Activated CD8-positive, alpha-beta memory T cell treated with anti-CD3 and anti-CD28 coated beads, Interleukin-2, amount 10 ng/mL, durations not matched to agents 7 days and 5 days (primary cell): ENCODE results near the gene ZNF260. TPM values are rescaled to one million over a fixed set of nuclear protein-coding genes. Genes with fewer than 3 reads are reported as not detected.

Source experiments
- ATAC-seq: fragments of 150-1000 bp; cut with Tn5 transposase; one replicate; pipeline ENCODE4 v1.10.0; 2021; ENCODE audit warnings: moderate library complexity
- CTCF ChIA-PET: fragments of 350-600 bp; sonication (Branson Sonifier 250); formaldehyde crosslinking; loops from one replicate; lab custom pipeline; 2021; ENCODE audit warnings: antibody characterized with exemption; lab: Charles Lee
- DNase-seq: peaks from one replicate; pipeline ENCODE4 v3.0.0-alpha.2; 2020
- H3K27ac Mint-ChIP-seq: one replicate; pipeline ENCODE4 v1.8.0; 2021; ENCODE audit warnings: mild to moderate bottlenecking, mixed read lengths
- H3K27me3 Mint-ChIP-seq: one replicate; pipeline ENCODE4 v1.8.0; 2021; ENCODE audit warnings: mixed read lengths
- H3K36me3 Mint-ChIP-seq: one replicate; pipeline ENCODE4 v1.8.0; 2021; ENCODE audit warnings: mild to moderate bottlenecking, mixed read lengths
- H3K4me1 Mint-ChIP-seq: one replicate; pipeline ENCODE4 v1.8.0; 2021; ENCODE audit warnings: mixed read lengths
- H3K4me3 Mint-ChIP-seq: one replicate; pipeline ENCODE4 v1.8.0; 2021; ENCODE audit warnings: mild to moderate bottlenecking, moderate library complexity, mixed read lengths
- H3K9me3 Mint-ChIP-seq: one replicate; pipeline ENCODE4 v1.8.0; 2022; ENCODE audit warnings: low read depth, mixed read lengths
- total RNA-seq, 2 experiments: library from RNA; stranded (reverse); gene quantifications; one replicate each; pipeline ENCODE4 v1.2.3, GENCODE V29; 2021

The ZNF260 gene
- 10 to 100 TPM in 1 of 2 experiments, 1 to 10 TPM in 1; 9.3 to 11.7 TPM for total RNA-seq

DNA sequence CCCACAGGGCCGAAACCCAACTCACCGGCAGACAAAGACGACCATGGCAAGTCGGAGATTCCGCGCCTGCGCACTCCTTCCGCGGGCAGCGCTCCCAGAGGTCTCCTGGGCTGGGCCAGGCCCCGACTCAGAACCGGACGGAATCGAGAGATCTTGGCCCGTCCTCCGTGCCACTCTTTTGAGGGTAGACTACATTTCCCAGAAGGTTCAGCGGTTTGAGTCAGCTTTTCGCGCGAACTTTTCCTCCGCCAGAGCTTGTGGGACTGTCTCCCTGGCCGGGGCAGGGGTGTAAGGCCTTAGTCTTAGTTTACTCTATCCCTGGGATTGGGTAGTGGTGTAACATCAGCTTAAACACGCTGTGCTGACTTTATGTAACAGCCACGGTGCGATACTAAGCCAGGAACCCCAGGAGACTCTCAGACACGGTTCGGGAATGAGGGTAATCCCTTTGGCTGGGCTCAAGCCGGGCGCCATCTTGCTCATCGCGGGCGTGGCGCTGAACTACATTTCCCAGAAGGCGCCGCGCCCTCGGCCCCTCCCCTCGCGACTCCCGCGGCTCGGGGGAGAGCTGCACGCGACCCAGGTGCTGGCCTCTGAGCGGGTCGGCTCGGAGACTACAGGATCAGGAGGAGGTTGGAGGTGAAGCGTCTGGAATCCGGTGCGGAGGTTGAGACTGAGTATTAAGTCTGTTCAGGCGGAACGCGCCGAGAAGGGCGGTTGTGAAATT, at the start of gene ZNF260:
ZNF260 (minus strand) TSS at position 78 of the 727 bp plus-strand sequence. CDS start 13,033 bp downstream, outside the sequence.
- Mint-ChIP-seq H3K4me3 (peak within 1 kb of the TSS; percentile 95), H3K4me1 (peaks cover 16% of the 10 kb centered on the region), H3K27ac (peak within 1 kb of the TSS; percentile 95), H3K27me3 (no peaks in the 10 kb centered on the region), H3K9me3 (peaks cover 18% of the 10 kb centered on the region), H3K36me3 (peaks cover 51% of the 10 kb centered on the region)
- CTCF ChIA-PET, result interaction anchor here (1.1 to 1.9 kb wide), 2 partner anchors 39 to 138 kb away, joined by 3 to 9 read pairs; partner anchors contain the start of genes ZNF461 and ZNF566
- DNase-seq, result peak; percentile 95
- peak; percentile 91 for ATAC-seq

GRCh38 chr19:36577271-36577996, 49.4 kb upstream of the ZNF260 start:
- DNase-seq (no peak), ATAC-seq (no peak)
- CTCF ChIA-PET, result no interaction called here
- H3K4me1 Mint-ChIP-seq, result peaks cover 22% of the 10 kb centered on the region
- H3K4me3 Mint-ChIP-seq, result no peak overlapping the region
- H3K27me3 Mint-ChIP-seq, result no peaks in the 10 kb centered on the region
- peaks cover 18% of the 10 kb centered on the region for H3K9me3 Mint-ChIP-seq
- peaks cover 83% of the 10 kb centered on the region for H3K36me3 Mint-ChIP-seq
- H3K27ac Mint-ChIP-seq, result no peak overlapping the region

GRCh38 chr19:36574741-36575140, 46.7 kb upstream of the ZNF260 start:
- peaks cover 31% of the 10 kb centered on the region for H3K4me1 Mint-ChIP-seq
- CTCF ChIA-PET, result no interaction called here
- DNase-seq (no peak), ATAC-seq (no peak)
- H3K27ac Mint-ChIP-seq, result peak overlapping the region; percentile 45
- H3K9me3 Mint-ChIP-seq, result peaks cover 18% of the 10 kb centered on the region
- H3K27me3 Mint-ChIP-seq, result no peaks in the 10 kb centered on the region
- H3K36me3 Mint-ChIP-seq, result peaks cover 76% of the 10 kb centered on the region
- H3K4me3 Mint-ChIP-seq, result peak overlapping the region; percentile 84

DNA sequence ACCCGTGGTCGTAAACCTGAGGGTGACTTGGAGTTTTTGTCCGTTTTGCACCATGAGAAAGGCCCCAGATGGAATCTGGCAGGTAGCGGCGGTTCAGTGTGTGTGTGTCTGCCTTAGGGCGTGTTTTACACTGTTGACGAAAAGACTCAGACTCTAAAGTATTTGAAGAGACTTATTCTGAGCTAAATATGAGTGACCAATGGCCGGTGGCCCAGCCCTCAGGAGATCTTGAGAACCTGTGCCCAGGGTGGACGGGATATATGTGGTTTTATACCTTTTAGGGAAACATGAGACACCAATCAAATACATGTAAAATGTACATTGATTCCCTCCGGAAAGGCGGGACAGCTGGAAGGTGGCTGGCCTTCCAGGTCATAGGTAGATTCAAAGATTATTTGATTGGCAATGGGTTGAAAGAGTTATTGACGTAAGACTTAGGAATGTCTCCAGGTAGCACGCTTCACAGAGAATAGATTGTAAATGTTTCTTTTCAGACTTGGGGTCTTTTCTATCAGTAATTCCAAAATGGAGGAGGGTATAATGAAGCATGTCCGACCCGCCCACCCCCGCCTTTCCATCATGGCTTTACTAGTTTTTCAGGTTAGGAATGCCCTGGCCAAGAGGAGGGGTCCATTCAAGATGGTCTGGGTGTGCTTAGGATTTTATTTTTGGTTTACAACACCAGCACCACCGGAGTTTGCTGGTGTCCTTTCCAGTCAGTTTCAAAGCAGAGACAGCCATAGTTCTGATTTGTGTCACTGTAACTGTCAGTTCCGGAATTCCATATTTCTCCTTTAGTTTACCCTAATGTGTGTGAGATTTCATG, 46.0 kb upstream of the ZNF260 start:
- Mint-ChIP-seq H3K9me3 (peaks cover 18% of the 10 kb centered on the region), H3K27me3 (no peaks in the 10 kb centered on the region), H3K4me3 (peak overlapping the region; percentile 84), H3K36me3 (peaks cover 75% of the 10 kb centered on the region), H3K27ac (peak overlapping the region; percentile 90), H3K4me1 (peaks cover 31% of the 10 kb centered on the region)
- CTCF ChIA-PET, result interaction anchor here (1.4 to 1.9 kb wide), 2 partner anchors 85 to 262 kb away, joined by 3 to 5 read pairs; partner anchors contain the start of gene ZNF566
- peak; percentile 3 for ATAC-seq
- no peak for DNase-seq

DNA sequence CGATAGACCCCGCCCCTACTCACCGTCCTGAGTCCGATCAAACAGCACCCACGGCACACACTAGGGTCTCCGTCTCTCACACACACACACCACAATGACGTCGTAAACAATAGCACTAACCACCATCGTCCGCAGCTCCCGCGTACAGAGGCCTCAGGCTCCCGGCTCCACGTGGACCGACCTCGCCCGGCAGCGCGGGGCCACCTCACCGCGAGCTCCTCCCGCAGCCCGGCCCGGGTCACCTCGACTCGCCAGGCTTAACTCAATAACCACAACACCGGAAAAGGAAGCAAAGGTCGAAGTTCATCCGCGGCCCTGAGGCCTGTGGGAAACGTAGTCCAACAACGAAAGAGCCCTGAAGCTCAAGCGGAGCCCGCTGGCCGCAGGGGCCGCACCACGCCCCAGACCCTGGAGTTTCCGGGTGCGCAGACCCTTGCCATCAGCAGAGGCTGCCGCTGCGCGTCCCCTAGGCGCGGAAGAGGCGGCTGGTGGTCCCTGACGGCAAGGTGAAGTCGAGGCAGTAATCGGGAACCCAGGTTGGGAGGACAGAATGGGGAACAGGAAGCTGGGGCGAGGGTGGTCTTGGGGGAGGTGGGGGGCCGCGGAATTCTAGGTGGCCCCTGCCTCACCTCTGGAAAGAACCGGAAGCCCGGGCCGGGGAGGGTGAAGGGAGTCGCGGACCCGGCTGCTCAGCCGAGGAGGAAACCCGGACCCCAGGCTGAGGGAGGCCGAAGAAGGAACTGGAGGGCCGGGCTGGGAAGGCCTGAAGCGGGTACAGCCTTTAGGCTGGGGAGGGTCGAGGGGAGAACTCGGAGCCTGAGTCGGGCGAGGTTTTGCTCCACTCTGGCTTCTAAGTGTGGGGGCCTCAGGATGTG, 45.2 kb upstream of the ZNF260 start, which contains the start of gene ZNF529:
ZNF529 (minus strand) TSS at position 273 of the 875 bp plus-strand sequence. CDS start 946 bp downstream, outside the sequence.
- Mint-ChIP-seq H3K9me3 (peaks cover 20% of the 10 kb centered on the region), H3K4me1 (peaks cover 31% of the 10 kb centered on the region), H3K27me3 (no peaks in the 10 kb centered on the region), H3K36me3 (peaks cover 75% of the 10 kb centered on the region), H3K4me3 (peak within 1 kb of the TSS; percentile 84), H3K27ac (peak within 1 kb of the TSS; percentile 90)
- DNase-seq, result peak; percentile 94
- CTCF ChIA-PET, result interaction anchor here (1.0 to 1.9 kb wide), 3 partner anchors 32 to 263 kb away, joined by 3 to 5 read pairs (median 4); partner anchors contain the start of genes ZNF382 and ZNF566
- peak; percentile 90 for ATAC-seq

GRCh38 chr19:36572593-36573019, 44.5 kb upstream of the ZNF260 start:
- CTCF ChIA-PET, result interaction anchor here (1.0 to 1.9 kb wide), 3 partner anchors 32 to 263 kb away, joined by 3 to 5 read pairs (median 4); partner anchors contain the start of genes ZNF382 and ZNF566
- ATAC-seq, result no peak

GRCh38 chr19:36564391-36564790, 36.3 kb upstream of the ZNF260 start:
- CTCF ChIA-PET, result no interaction called here
- no peak overlapping the region for H3K4me3 Mint-ChIP-seq

More at GRCh38 chr19:36572593-36573019, 44.5 kb upstream of the ZNF260 start:
- Mint-ChIP-seq H3K4me3 (peak overlapping the region; percentile 84), H3K27ac (peak overlapping the region; percentile 90), H3K9me3 (peaks cover 19% of the 10 kb centered on the region), H3K4me1 (peaks cover 31% of the 10 kb centered on the region), H3K27me3 (no peaks in the 10 kb centered on the region), H3K36me3 (peaks cover 77% of the 10 kb centered on the region)
- DNase-seq, result no peak

GRCh38 chr19:36547001-36547732, 19.1 kb upstream of the ZNF260 start:
- no peak for ATAC-seq
- Mint-ChIP-seq H3K36me3 (peaks cover 87% of the 10 kb centered on the region), H3K27me3 (no peaks in the 10 kb centered on the region)

More at GRCh38 chr19:36564391-36564790, 36.3 kb upstream of the ZNF260 start:
- H3K27me3 Mint-ChIP-seq, result no peaks in the 10 kb centered on the region
- H3K4me1 Mint-ChIP-seq, result peaks cover 2% of the 10 kb centered on the region
- no peak overlapping the region for H3K27ac Mint-ChIP-seq
- H3K36me3 Mint-ChIP-seq, result peaks cover 82% of the 10 kb centered on the region
- ATAC-seq (no peak), DNase-seq (no peak)
- H3K9me3 Mint-ChIP-seq, result peaks cover 41% of the 10 kb centered on the region

GRCh38 chr19:36528921-36529518, 949 bp upstream of the ZNF260 start:
- Mint-ChIP-seq H3K9me3 (peaks cover 17% of the 10 kb centered on the region), H3K36me3 (peaks cover 51% of the 10 kb centered on the region), H3K27me3 (no peaks in the 10 kb centered on the region), H3K4me3 (peak overlapping the region; percentile 95), H3K4me1 (peaks cover 15% of the 10 kb centered on the region), H3K27ac (peak overlapping the region; percentile 95)
- CTCF ChIA-PET, result interaction anchor here (0.8 to 1.9 kb wide), 3 partner anchors 40 to 401 kb away, joined by 3 to 9 read pairs (median 3); partner anchors contain the start of genes ZNF461 and ZNF566
- peak; percentile 50 for DNase-seq
- ATAC-seq, result no peak

More at GRCh38 chr19:36547001-36547732, 19.1 kb upstream of the ZNF260 start:
- Mint-ChIP-seq H3K4me3 (no peak overlapping the region), H3K9me3 (peaks cover 57% of the 10 kb centered on the region), H3K4me1 (no peaks in the 10 kb centered on the region), H3K27ac (no peak overlapping the region)
- CTCF ChIA-PET, result no interaction called here
- DNase-seq, result no peak

GRCh38 chr19:36527873-36528193, 238 bp downstream of the ZNF260 start:
- peaks cover 20% of the 10 kb centered on the region for H3K9me3 Mint-ChIP-seq
- peak overlapping the region; percentile 95 for H3K4me3 Mint-ChIP-seq
- CTCF ChIA-PET, result interaction anchor here (1.9 kb wide), 1 partner anchor 39 kb away, joined by 9 read pairs; the partner anchor contains the start of gene ZNF566
- ATAC-seq, result no peak
- H3K4me1 Mint-ChIP-seq, result peaks cover 16% of the 10 kb centered on the region
- no peak for DNase-seq
- H3K27ac Mint-ChIP-seq, result peak overlapping the region; percentile 95
- H3K36me3 Mint-ChIP-seq, result peaks cover 52% of the 10 kb centered on the region
- H3K27me3 Mint-ChIP-seq, result no peaks in the 10 kb centered on the region

GRCh38 chr19:36527341-36527740, 730 bp downstream of the ZNF260 start:
- no peak for ATAC-seq
- H3K36me3 Mint-ChIP-seq, result peaks cover 53% of the 10 kb centered on the region
- no peak for DNase-seq
- H3K27ac Mint-ChIP-seq, result no peak overlapping the region
- CTCF ChIA-PET, result no interaction called here
- H3K4me3 Mint-ChIP-seq, result peak overlapping the region; percentile 95
- H3K9me3 Mint-ChIP-seq, result peaks cover 18% of the 10 kb centered on the region
- H3K4me1 Mint-ChIP-seq, result peaks cover 16% of the 10 kb centered on the region
- no peaks in the 10 kb centered on the region for H3K27me3 Mint-ChIP-seq
